H1 (cell line): Measurements from ENCODE around the gene SH2D2A. TPM values are rescaled to one million over a fixed set of nuclear protein-coding genes. Genes with fewer than 3 reads are reported as not detected.

Source experiments
- BACH1 ChIP-seq: IDR thresholded peaks from 2 replicates; pipeline ENCODE4 v1.6.1; 2012; ENCODE audit warnings: low read length, improper control_type of control experiment
- CBX8 ChIP-seq: fragments of 300-800, 300-1000 bp; sonication (generic); IDR thresholded peaks from 2 replicates; pipeline ENCODE4 v1.7.1; 2016; ENCODE audit warnings: low read depth, low read length, borderline replicate concordance
- YY1 ChIP-seq: IDR thresholded peaks from 2 replicates; pipeline ENCODE4 v1.6.1; 2011; ENCODE audit warnings: low read depth, mild to moderate bottlenecking, low read length
- polyA plus RNA-seq, 7 experiments: library from polyadenylated mRNA; depleted of rRNA in 3 of 7; stranded (reverse) in 5 of 7; unstranded in 2 of 7; fragments of >200 nt in 5 of 7; fragments of 200-250 nt in 2 of 7; gene quantifications; 1 replicate in 5 of 7; 2 replicates in 1 of 7; 4 replicates in 1 of 7; pipeline versions ENCODE4 v1.2.1 to v1.2.3, GENCODE V29; 2011 to 2013; ENCODE audit warnings: missing spikeins in 2 of 7, mixed read lengths in 2 of 7
- total RNA-seq: library from RNA; stranded (reverse); fragmentation: NEBNext Ultra II Directional; extraction: Animal tissue kit (Norgen Biotek cat#: 25700); gene quantifications from 2 replicates; pipeline ENCODE4 v1.2.1, GENCODE V29; 2021

Gene SH2D2A
- total and polyA plus RNA-seq, 2 of the 8 experiments (the other 6 are each of a cell fraction or from before 2014, with no cell fraction given) = 3.3 to 7.9 TPM

DNA sequence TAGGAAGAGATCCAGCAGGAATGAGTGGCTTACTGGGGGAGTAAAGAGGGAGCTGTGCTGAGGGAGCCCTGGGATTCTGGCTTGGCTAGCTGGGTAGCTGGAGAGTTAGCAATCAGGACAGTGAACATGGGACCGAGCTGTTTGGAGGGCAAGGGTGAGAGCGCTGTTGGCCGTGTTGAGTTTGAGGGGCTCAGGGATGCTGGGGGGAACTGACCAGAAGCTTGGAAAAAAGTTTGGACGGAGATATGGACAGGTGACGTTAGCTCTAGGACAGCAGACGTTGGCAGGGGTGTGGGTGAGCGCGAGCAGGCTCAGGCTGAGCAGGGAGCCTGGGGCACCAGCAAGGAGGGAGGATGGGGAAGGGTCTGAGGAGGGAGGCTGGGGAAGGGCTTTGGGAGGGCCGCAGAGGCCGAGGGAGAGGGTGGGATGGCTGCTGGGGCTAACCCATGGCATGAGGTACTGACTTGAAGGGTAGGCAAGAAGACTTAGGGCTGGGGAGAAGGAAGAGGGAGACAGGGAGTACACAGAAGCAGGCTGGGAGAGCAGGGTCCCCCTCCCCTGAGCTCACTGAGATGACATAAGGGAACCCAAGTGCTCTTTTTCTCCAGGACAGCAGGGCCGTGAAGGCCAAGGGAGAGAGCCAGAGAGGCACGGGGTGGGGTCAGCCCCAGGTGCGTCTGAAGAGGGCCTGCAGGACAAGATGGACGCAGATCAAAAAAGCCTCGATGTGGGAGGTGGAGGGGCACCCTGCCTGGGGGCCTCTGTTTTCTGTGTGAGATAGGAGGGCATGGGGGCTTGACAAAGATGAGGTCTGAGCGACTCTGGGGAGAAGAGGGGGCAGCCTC, 8.2 kb downstream of the SH2D2A start (continued):
- TF ChIP-seq CBX8 = no peak
- TF ChIP-seq BACH1 = no peak
- no peak for TF ChIP-seq YY1
